ENCODE measurements around the gene OR56A4.

The OR56A4 gene

GRCh38 chr11:6006846-6007245, at the start of gene OR56A4:
TSS of gene OR56A4 (minus strand) at chr11:6006946. CDS start at chr11:6002992, 3,954 bp downstream.
- DNase-seq (ENCODE audit: low read depth, low spot score): no peak

GRCh38 chr11:6055569-6055968, 48.8 kb upstream of the OR56A4 start:
- no peak for DNase-seq (ENCODE audit: low read depth, low spot score)

GRCh38 chr11:6052374-6052773, 45.6 kb upstream of the OR56A4 start:
- DNase-seq (ENCODE audit: low read depth, low spot score): no peak

GRCh38 chr11:6040874-6041273, 34.1 kb upstream of the OR56A4 start:
- no peak for DNase-seq (ENCODE audit: low read depth, low spot score)

GRCh38 chr11:6030708-6031405, 24.1 kb upstream of the OR56A4 start, which contains the start of gene OR56A1:
TSS of gene OR56A1 (minus strand) at chr11:6030758. CDS start at chr11:6027692, 3,066 bp downstream.
- no peak for DNase-seq (ENCODE audit: low read depth, low spot score)

- DNase-seq (ENCODE audit: low read depth, low spot score): no peak
Observed at GRCh38 chr11:6027501-6027900, 20.8 kb upstream of the OR56A4 start.

GRCh38 chr11:6025056-6025455, 18.3 kb upstream of the OR56A4 start:
- no peak for DNase-seq (ENCODE audit: low read depth, low spot score)

- DNase-seq (ENCODE audit: low read depth, low spot score): no peak
Observed at GRCh38 chr11:6022956-6023355, 16.2 kb upstream of the OR56A4 start.

GRCh38 chr11:6013042-6013441, 6.3 kb upstream of the OR56A4 start:
- DNase-seq (ENCODE audit: low read depth, low spot score): no peak

- DNase-seq (ENCODE audit: low read depth, low spot score): no peak
Observed at GRCh38 chr11:6012035-6012668, 5.4 kb upstream of the OR56A4 start.

- no peak for DNase-seq (ENCODE audit: low read depth, low spot score)
Observed at GRCh38 chr11:6006395-6006794, 351 bp downstream of the OR56A4 start.

GRCh38 chr11:6002202-6002699, 4.5 kb downstream of the OR56A4 start:
- no peak for DNase-seq (ENCODE audit: low read depth, low spot score)

- DNase-seq (ENCODE audit: low read depth, low spot score): no peak
Observed at GRCh38 chr11:5994791-5995190, 12.0 kb downstream of the OR56A4 start.

- DNase-seq (ENCODE audit: low read depth, low spot score): no peak
Observed at GRCh38 chr11:5992604-5993251, 14.0 kb downstream of the OR56A4 start.

GRCh38 chr11:5992150-5992549, 14.6 kb downstream of the OR56A4 start:
- no peak for DNase-seq (ENCODE audit: low read depth, low spot score)

GRCh38 chr11:5989203-5989602, 17.5 kb downstream of the OR56A4 start:
- no peak for DNase-seq (ENCODE audit: low read depth, low spot score)

GRCh38 chr11:5986885-5987284, 19.9 kb downstream of the OR56A4 start, which contains the start of gene OR52L1:
TSS of gene OR52L1 (minus strand) at chr11:5986985. CDS start at chr11:5986930, 55 bp downstream.
- no peak for DNase-seq (ENCODE audit: low read depth, low spot score)

GRCh38 chr11:5983443-5983842, 23.3 kb downstream of the OR56A4 start:
- DNase-seq (ENCODE audit: low read depth, low spot score): no peak

- no peak for DNase-seq (ENCODE audit: low read depth, low spot score)
Observed at GRCh38 chr11:5973530-5973929, 33.2 kb downstream of the OR56A4 start.

GRCh38 chr11:5968394-5968793, 38.4 kb downstream of the OR56A4 start, which contains the start of gene OR56A5:
TSS of gene OR56A5 (minus strand) at chr11:5968494. CDS start at chr11:5968494, 0 bp downstream.
- DNase-seq (ENCODE audit: low read depth, low spot score): no peak

- DNase-seq (ENCODE audit: low read depth, low spot score): no peak
Observed at GRCh38 chr11:5967708-5968107, 39.0 kb downstream of the OR56A4 start.

- no peak for DNase-seq (ENCODE audit: low read depth, low spot score)
Observed at GRCh38 chr11:5966958-5967357, 39.8 kb downstream of the OR56A4 start.

Measured in brain pericyte (primary cell).